ENCODE data around the gene ADAMTS20.
"Not testable (repeated sequence)": the region's sequence is repeated elsewhere in the genome, so short reads cannot be mapped to it uniquely, and the experiment has no call there.

The ADAMTS20 gene, protein sequence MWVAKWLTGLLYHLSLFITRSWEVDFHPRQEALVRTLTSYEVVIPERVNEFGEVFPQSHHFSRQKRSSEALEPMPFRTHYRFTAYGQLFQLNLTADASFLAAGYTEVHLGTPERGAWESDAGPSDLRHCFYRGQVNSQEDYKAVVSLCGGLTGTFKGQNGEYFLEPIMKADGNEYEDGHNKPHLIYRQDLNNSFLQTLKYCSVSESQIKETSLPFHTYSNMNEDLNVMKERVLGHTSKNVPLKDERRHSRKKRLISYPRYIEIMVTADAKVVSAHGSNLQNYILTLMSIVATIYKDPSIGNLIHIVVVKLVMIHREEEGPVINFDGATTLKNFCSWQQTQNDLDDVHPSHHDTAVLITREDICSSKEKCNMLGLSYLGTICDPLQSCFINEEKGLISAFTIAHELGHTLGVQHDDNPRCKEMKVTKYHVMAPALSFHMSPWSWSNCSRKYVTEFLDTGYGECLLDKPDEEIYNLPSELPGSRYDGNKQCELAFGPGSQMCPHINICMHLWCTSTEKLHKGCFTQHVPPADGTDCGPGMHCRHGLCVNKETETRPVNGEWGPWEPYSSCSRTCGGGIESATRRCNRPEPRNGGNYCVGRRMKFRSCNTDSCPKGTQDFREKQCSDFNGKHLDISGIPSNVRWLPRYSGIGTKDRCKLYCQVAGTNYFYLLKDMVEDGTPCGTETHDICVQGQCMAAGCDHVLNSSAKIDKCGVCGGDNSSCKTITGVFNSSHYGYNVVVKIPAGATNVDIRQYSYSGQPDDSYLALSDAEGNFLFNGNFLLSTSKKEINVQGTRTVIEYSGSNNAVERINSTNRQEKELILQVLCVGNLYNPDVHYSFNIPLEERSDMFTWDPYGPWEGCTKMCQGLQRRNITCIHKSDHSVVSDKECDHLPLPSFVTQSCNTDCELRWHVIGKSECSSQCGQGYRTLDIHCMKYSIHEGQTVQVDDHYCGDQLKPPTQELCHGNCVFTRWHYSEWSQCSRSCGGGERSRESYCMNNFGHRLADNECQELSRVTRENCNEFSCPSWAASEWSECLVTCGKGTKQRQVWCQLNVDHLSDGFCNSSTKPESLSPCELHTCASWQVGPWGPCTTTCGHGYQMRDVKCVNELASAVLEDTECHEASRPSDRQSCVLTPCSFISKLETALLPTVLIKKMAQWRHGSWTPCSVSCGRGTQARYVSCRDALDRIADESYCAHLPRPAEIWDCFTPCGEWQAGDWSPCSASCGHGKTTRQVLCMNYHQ (N-terminal part only)

DNA sequence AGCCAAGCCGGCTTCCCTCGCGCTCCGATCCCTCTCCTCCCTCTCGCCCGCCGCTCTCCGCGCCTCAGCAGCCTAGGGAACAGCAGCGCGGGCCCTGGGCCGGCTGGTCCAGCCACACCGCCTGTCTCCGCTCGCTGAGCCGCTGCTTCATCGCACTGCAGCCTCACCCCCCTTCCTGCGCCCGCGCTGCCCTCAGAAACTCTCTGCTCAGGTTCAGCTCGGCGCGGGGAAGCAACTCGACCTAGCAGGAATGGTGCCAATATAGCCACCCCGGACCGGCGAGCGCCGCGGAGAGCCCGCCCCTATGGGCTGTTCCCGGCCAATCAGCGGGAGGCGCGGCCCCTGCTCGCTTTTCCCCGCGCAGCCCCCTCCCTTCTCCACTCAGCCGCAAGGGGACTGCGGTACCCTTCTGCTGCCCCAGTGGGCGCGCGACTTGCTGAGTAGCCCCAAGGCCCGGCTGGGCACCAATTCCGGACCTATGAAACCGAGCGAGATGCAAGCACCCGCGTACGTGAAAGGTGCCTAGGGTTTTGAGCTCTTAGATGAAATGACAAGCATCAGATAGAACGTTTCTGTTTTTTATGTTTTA, at the start of gene ADAMTS20:
ADAMTS20 (minus strand) TSS at position 233 of the 589 bp plus-strand sequence. CDS start 282 bp downstream, outside the sequence.
- no peak for DNase-seq

GRCh38 chr12:43599708-43600107, 47.7 kb upstream of the ADAMTS20 start:
- no peak for DNase-seq

GRCh38 chr12:43599066-43599465, 47.1 kb upstream of the ADAMTS20 start:
- DNase-seq: no peak

DNA sequence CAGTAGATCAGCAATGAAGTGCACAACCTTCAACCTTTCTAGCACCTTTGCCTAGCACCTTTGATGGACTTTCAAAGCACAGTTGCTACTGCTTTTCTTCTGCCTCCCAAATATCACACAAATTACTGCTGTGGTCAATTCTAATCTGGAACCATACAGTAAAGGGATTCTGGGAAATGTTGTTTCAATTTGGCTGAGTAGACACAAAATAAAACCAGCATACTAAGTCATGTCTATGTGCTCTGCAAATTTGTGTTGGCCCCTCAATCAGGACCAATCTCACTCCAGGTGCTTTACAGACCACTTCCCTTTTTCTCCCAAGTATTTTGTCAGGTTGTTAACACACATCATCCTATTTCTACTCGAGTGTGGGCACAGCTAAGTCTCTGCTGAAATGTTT, 38.3 kb upstream of the ADAMTS20 start:
- no peak for DNase-seq

GRCh38 chr12:43586646-43587245, 34.7 kb upstream of the ADAMTS20 start:
- DNase-seq: no peak

DNA sequence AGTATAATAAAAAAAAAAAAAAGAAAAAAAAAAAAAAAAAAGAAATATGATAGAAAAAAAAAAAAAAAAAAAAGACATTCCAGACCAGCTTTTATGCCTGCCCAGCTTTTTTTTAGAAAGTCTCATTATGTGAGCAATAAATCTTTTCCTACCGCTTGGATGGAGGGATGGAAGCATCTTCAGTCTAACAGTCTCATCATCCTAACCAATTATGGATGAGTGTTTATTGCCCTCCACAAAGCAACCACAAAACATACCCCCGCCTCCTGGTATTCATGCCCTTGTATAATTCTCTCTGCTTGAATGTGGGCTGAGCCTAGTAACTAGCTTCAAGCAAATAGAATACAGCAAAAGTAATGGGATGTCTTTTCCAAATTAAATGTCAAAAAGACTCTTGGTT, 33.7 kb upstream of the ADAMTS20 start:
- no peak for DNase-seq

GRCh38 chr12:43580601-43581000, 28.6 kb upstream of the ADAMTS20 start:
- no peak for DNase-seq

DNA sequence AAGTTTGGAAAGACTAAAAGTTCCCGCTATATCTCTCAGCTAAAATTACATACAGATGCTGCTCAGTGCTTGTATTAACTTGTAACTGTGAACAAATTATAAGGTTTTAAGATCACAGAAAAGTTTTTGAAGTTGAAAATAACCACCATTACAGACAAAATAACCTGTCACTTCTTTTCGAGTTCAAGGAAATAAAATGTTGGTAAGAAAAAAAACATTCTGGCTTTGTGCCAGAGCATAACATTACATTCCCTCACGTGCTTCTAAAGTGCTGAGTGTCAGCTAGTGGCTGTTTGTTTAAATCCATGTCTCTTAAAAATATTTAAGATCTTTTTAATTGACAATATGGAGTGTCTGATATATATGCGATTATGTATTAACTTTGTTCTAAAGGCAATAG, 27.2 kb upstream of the ADAMTS20 start:
- no peak for DNase-seq

DNA sequence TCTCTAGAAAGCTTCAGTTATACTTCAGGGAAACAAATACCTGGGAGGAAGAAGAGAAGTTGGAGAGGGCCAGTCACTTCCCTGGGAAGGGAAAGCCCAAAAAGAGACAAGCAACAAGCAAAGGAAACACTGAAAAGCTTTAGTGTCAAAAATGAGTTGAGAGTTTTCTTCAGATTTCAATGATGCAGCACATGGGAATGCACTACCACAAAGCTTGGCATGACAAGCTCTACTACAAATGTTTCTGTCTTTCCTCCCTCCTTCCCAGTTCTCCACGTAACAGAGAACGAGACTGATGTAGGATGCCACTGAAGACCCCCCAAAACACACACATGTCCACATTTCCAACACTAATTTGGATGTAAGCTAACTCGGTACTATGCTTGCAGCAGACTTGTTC, 26.8 kb upstream of the ADAMTS20 start:
- DNase-seq: no peak

DNA sequence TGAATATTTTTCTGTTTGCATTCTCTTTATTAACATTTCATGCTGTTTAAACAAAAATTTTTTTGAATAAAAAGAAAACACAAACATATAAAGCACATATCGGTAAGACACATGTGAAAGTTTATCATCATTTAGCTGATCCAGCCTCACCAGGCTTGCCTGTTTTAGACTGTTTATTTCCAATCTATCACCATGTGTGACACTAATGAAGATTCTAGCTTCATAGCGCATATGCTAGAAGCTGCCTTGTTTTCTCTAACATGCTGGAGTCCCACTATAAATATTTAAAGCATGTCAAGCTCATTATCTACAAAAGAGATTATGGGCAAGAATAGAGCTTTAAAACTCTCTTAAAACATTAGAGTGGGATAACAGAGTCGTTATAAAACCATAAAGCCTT, 25.4 kb upstream of the ADAMTS20 start:
- DNase-seq: no peak

DNA sequence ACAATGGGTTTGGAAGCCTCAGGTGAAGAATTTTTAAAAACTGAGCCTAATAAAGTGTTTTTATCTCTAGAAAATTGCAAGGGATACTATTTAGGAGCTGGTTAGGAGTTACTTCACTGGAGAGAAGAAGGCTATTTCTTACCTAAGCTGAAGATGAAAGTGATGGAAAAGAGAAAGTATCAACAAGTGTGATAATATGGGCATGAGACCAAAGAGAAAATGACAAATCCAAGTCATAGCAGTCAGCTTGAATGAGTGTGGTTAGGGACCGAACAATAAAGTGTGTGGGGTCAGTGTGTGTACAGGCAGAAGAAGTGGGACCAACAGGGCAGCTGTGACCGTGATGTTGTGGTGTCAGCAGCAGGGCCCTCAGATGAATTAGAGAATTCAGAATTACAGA, 24.2 kb upstream of the ADAMTS20 start:
- no peak for DNase-seq

- no peak for DNase-seq
Measured at GRCh38 chr12:43571885-43572284, 19.9 kb upstream of the ADAMTS20 start.

- no peak for DNase-seq
Measured at GRCh38 chr12:43556057-43556456, 4.1 kb upstream of the ADAMTS20 start.

- no peak for DNase-seq
Measured at GRCh38 chr12:43551279-43551970, 578 bp downstream of the ADAMTS20 start.

DNA sequence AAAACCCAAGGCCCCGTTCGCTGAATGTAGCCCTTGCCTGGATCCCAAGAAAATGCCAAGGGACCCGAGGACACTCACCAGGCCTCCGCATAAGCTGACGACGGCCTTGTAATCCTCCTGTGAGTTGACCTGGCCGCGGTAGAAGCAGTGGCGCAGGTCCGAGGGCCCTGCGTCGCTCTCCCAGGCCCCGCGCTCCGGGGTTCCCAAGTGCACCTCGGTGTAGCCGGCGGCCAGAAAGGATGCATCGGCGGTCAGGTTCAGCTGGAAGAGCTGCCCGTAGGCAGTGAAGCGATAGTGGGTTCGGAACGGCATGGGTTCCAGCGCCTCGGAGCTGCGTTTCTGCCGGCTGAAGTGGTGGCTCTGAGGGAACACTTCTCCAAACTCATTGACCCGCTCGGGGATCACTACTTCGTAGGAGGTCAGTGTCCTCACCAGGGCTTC, 1.2 kb downstream of the ADAMTS20 start:
- no peak for DNase-seq

DNA sequence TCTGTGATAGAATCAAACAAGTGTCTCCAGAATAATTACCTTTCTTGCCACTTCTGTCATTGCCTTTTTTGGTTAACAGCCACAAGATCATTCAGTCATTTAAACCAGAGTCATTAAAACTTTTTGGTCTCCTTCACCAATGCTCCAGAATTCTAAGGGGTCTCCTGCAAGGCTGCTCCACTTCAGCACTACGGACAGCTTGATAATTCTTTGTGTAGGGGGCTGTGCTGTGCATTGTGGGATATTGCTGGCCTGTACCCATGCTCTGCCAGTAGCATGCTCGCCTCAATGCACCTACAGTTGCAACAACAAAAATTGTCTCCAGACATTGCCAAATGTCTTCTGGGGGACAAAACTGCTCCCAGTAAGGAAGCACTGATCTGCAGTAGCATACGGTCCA, 7.3 kb downstream of the ADAMTS20 start:
- DNase-seq: no peak

GRCh38 chr12:43540470-43540869, 11.5 kb downstream of the ADAMTS20 start:
- DNase-seq: no peak

- DNase-seq: not testable (repeated sequence)
Measured at GRCh38 chr12:43537675-43538074, 14.3 kb downstream of the ADAMTS20 start.

DNA sequence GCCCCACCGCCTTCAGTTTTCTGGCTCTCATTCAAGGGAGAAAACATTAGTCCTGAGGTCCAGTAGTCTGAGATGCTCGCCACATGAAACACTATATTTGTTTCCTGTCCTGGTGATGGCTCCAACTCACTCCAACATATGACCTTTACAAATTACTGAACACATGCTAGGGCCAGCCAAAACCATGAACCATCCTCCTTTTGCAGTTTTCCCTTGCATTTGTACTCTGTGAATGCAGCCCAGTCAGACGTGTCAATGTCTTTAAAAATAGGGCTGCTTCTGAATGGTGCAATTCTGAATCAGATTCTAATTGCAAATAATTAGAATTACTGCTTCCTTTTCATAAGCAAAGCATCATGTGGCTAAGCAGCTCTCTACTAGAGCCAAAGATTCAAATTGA, 36.0 kb downstream of the ADAMTS20 start:
- no peak for DNase-seq

- no peak for DNase-seq
Measured at GRCh38 chr12:43501703-43502102, 50.3 kb downstream of the ADAMTS20 start.

DNA sequence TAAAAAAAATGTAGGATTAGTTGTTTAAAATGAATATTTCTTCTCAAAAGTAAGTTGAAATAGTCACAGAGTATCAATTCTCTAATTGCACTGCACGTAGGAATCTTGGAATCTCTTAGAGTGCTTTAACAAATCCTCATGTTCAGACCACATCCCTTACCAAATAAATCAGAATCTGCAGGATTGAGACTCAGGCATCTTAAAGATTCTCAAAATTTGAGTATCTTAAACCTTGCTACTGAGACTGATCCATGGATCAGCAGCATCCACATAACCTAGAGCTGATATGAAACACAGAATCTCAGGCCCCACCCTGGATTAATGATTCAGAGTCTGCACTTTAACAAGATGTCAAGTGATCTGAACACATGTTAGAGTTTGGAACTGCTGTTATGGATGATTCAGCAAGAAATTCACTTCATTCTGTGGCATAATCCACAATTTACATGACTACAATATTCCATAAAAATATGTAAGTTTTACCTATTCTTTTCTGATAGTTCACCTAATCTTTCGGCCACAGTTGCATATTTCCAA, 58.7 kb downstream of the ADAMTS20 start:
- no peak for DNase-seq
